Caco-2 (cell line): ENCODE data around the gene AHCYL2. TPM values are rescaled to one million over a fixed set of nuclear protein-coding genes. Genes with fewer than 3 reads are reported as not detected.

Experiments used
- BruUV-seq: library from RNA; stranded (reverse); fragments of 400-500 nt; replicated peaks from 2 replicates; lab custom pipeline; 2021; lab: Mats Ljungman, UMichigan
- CTCF ChIA-PET: fragments of 300-600 bp; sonication (Branson Sonifier 250); formaldehyde crosslinking; loops from one replicate; lab custom pipeline; 2022; ENCODE audit warnings: antibody characterized with exemption; lab: Charles Lee
- POLR2A ChIA-PET: fragments of 300-600 bp; sonication (Branson Sonifier 250); formaldehyde crosslinking; loops from one replicate; lab custom pipeline; 2022; ENCODE audit warnings: antibody characterized with exemption; lab: Charles Lee
- DNase-seq, 2 experiments: peaks; one replicate each; pipeline versions ENCODE4 v3.0.0 to v3.0.0-alpha.2; 2020 to 2022
- H3K27me3 ChIP-seq: replicated peaks from 2 replicates; pipeline ENCODE4 v1.6.0; 2011; ENCODE audit warnings: low read length; ENCODE audit not compliant: control insufficient read depth, insufficient read depth
- H3K36me3 ChIP-seq: 2 replicates; pipeline ENCODE4 v1.5.1; 2011; ENCODE audit warnings: low read length; ENCODE audit not compliant: control insufficient read depth, insufficient read depth
- H3K4me1 ChIP-seq: fragments of 250-450 bp; sonication (Bioruptor Pico); 2 replicates; pipeline ENCODE4 v1.5.1; 2020; ENCODE audit warnings: mild to moderate bottlenecking
- H3K4me3 ChIP-seq: 2 replicates; pipeline ENCODE4 v1.5.1; 2011; ENCODE audit warnings: low read depth, mild to moderate bottlenecking, control low read depth, low read length
- H3K9me3 ChIP-seq: fragments of 250-450 bp; sonication (Bioruptor Pico); 2 replicates; pipeline ENCODE4 v1.5.1; 2020; ENCODE audit warnings: mild to moderate bottlenecking, moderate library complexity
- H3K27ac Mint-ChIP-seq: one replicate; pipeline ENCODE4 v1.8.0; 2022; ENCODE audit warnings: mixed read lengths; ENCODE audit not compliant: unreplicated experiment
- H3K27me3 Mint-ChIP-seq: one replicate; pipeline ENCODE4 v1.8.0; 2022; ENCODE audit warnings: mixed read lengths; ENCODE audit not compliant: insufficient read depth, unreplicated experiment
- H3K36me3 Mint-ChIP-seq: one replicate; pipeline ENCODE4 v1.8.0; 2022; ENCODE audit warnings: mild to moderate bottlenecking, mixed read lengths; ENCODE audit not compliant: insufficient read depth, unreplicated experiment
- H3K4me1 Mint-ChIP-seq: one replicate; pipeline ENCODE4 v1.8.0; 2022; ENCODE audit warnings: low read depth, mixed read lengths; ENCODE audit not compliant: unreplicated experiment
- H3K4me3 Mint-ChIP-seq: one replicate; pipeline ENCODE4 v1.8.0; 2022; ENCODE audit warnings: mild to moderate bottlenecking, moderate library complexity, mixed read lengths; ENCODE audit not compliant: unreplicated experiment
- H3K9me3 Mint-ChIP-seq: one replicate; pipeline ENCODE4 v1.8.0; 2022; ENCODE audit warnings: mixed read lengths; ENCODE audit not compliant: unreplicated experiment
- intact Hi-C: fragments of 100-400 bp; cut with micrococcal nuclease; formaldehyde crosslinking; loops from one replicate; pipeline ENCODE4 v1.10.0; 2022; ENCODE audit not compliant: unreplicated experiment
- total RNA-seq: library from RNA; stranded (reverse); gene quantifications from 2 replicates; pipeline ENCODE4 v1.2.3, GENCODE V29; 2022
- TF ChIP-seq, protein P1 (sequence below), 2 experiments: fragments of 200-600 bp in 1 of 2; IDR thresholded peaks; 1 replicate in 1 of 2; 2 replicates in 1 of 2; pipeline versions ENCODE4 v1.5.1 to v1.8.0; 2011 to 2022; ENCODE audit warnings: antibody characterized with exemption in 1 of 2, control low read depth in 1 of 2, inconsistent platforms in 1 of 2, low read depth in 1 of 2, low read length in 1 of 2, mild to moderate bottlenecking in 1 of 2, moderate library complexity in 1 of 2; ENCODE audit not compliant: insufficient read depth in 1 of 2, severe bottlenecking in 1 of 2, unreplicated experiment in 1 of 2

AHCYL2 gene
- total RNA-seq, 1 experiment from 2014 or later, result 15.8 TPM

DNA sequence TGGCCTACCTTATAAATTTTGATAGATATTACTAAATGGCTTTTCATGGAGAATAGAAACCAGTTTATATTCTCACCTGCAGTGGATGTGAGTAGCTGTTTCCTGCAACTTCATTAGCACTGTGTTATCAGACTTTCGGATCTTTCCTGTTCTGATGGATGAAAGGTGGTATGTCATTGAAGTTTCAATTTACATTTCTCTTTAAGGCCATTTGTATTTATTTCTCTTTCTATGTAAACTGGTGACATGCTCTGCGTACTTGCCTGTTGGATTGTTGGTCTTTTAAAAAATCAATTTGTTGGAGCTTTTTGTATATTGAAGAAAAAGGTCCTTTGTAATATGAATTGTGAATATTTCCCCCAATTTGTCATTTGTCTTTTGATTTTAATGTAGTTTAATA is 113.6 kb downstream of the AHCYL2 start:
- no peaks in the 10 kb centered on the region for H3K36me3 ChIP-seq
- DNase-seq, result no peak
- Mint-ChIP-seq H3K27ac (no peak overlapping the region), H3K27me3 (no peaks in the 10 kb centered on the region), H3K4me1 (peaks cover 12% of the 10 kb centered on the region), H3K4me3 (no peak overlapping the region), H3K9me3 (no peaks in the 10 kb centered on the region), H3K36me3 (no peaks in the 10 kb centered on the region)
- H3K4me1 ChIP-seq, result no peaks in the 10 kb centered on the region
- H3K4me3 ChIP-seq, result no peak overlapping the region
- intact Hi-C loops, result no loop called here
- no peaks in the 10 kb centered on the region for H3K27me3 ChIP-seq
- ChIA-PET CTCF (no interaction called here), POLR2A (no interaction called here)
- BruUV-seq, result no TSS peak
- no peaks in the 10 kb centered on the region for H3K9me3 ChIP-seq
- TF ChIP-seq, protein P1, sequence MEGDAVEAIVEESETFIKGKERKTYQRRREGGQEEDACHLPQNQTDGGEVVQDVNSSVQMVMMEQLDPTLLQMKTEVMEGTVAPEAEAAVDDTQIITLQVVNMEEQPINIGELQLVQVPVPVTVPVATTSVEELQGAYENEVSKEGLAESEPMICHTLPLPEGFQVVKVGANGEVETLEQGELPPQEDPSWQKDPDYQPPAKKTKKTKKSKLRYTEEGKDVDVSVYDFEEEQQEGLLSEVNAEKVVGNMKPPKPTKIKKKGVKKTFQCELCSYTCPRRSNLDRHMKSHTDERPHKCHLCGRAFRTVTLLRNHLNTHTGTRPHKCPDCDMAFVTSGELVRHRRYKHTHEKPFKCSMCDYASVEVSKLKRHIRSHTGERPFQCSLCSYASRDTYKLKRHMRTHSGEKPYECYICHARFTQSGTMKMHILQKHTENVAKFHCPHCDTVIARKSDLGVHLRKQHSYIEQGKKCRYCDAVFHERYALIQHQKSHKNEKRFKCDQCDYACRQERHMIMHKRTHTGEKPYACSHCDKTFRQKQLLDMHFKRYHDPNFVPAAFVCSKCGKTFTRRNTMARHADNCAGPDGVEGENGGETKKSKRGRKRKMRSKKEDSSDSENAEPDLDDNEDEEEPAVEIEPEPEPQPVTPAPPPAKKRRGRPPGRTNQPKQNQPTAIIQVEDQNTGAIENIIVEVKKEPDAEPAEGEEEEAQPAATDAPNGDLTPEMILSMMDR (IDR thresholded peaks at IDR 0.05; ENCODE audit: insufficient read depth in 1 of 2, low read depth in 1 of 2, low read length in 1 of 2, severe bottlenecking in 1 of 2, unreplicated experiment in 1 of 2), result no peak

DNA sequence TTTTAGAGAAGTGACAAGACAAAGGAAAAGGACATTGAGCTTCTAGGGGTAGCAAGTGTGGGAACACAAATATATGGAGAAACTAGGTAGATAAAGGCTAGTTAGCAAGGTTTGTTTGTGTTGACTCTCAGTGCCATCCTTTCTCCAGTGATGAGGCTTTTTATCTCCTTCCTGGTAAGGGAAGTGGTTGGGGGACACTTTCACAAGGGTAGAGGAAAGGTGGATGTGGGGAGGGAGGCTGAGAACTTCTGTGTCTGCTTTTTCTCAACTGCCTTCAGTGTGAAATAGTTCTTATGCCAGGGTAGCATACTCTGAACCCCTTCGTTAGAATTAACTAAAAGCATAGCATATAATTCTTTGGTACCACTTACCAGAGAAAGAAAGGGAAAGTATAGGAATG is 116.4 kb downstream of the AHCYL2 start:
- Mint-ChIP-seq H3K4me3 (no peak overlapping the region), H3K27ac (no peak overlapping the region), H3K9me3 (no peaks in the 10 kb centered on the region), H3K4me1 (peaks cover 20% of the 10 kb centered on the region), H3K36me3 (no peaks in the 10 kb centered on the region), H3K27me3 (no peaks in the 10 kb centered on the region)
- no peaks in the 10 kb centered on the region for H3K4me1 ChIP-seq
- no peaks in the 10 kb centered on the region for H3K9me3 ChIP-seq
- no peaks in the 10 kb centered on the region for H3K36me3 ChIP-seq
- intact Hi-C loops, result no loop called here
- no peak overlapping the region for H3K4me3 ChIP-seq
- TF ChIP-seq, protein P1 (IDR thresholded peaks at IDR 0.05; ENCODE audit: insufficient read depth in 1 of 2, low read depth in 1 of 2, low read length in 1 of 2, severe bottlenecking in 1 of 2, unreplicated experiment in 1 of 2), result no peak
- no peak for DNase-seq
- H3K27me3 ChIP-seq, result no peaks in the 10 kb centered on the region
- no TSS peak for BruUV-seq
- ChIA-PET POLR2A (no interaction called here), CTCF (interaction anchor here (1.0 kb wide), 1 partner anchor 31 kb away, joined by 3 read pairs; no protein-coding TSS in a partner anchor)

DNA sequence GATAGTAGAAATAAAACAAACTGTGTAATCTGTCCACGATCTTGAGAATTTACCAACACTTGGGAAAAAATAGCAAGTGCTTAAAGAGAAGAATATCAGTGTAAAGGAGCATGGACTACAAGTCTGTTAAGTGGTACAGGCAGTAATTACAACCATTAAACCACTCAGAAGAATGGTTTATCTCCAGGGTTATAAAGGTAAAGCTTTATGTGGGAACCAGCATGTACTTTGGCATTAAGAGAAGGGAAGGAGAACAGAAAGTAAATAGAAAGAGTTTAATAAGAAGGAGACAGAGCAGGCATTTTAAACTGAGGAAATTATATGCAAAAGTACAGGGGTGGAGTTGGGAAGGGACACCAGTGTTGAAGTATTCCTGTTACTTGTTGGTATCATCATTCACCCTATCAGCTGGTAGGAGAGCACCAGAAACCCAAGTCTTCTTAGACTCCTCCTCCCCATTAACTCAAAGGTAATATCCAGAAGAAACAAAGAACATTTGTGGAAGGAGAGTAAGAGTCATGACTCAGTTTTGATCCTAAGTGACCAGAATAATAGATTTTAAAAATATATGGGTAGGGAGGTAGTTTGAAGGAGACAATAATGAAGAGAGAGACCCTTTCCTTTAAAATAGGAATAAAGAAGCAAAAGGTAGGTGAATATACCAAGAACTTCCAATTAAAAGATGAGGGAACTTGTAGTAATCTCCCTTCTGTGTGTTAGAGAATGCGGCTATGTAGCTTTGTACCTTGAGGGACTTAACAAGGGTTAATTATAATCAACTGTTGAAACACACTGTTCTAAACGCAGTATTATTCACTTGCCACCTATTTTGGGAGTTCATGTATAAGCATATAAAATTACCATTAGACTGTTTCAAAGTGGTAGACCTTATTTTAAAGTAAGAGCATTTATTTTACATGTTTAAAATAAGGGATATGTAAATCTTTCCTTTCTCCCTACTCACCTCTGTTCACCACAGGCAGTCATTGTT is 117.3 kb downstream of the AHCYL2 start:
- no TSS peak for BruUV-seq
- Mint-ChIP-seq H3K27ac (no peak overlapping the region), H3K9me3 (no peaks in the 10 kb centered on the region), H3K36me3 (no peaks in the 10 kb centered on the region), H3K4me1 (peaks cover 20% of the 10 kb centered on the region), H3K4me3 (no peak overlapping the region), H3K27me3 (no peaks in the 10 kb centered on the region)
- DNase-seq, result no peak
- Histone ChIP-seq H3K36me3 (no peaks in the 10 kb centered on the region), H3K9me3 (no peaks in the 10 kb centered on the region), H3K27me3 (no peaks in the 10 kb centered on the region), H3K4me3 (no peak overlapping the region), H3K4me1 (no peaks in the 10 kb centered on the region)
- ChIA-PET CTCF (interaction anchor here (0.5 to 1.6 kb wide), 14 partner anchors 9 to 373 kb away, joined by 3 to 12 read pairs (median 4); partner anchors contain the start of gene STRIP2), POLR2A (interaction anchor here (0.7 kb wide), 1 partner anchor 8 kb away, joined by 5 read pairs; no protein-coding TSS in a partner anchor)
- intact Hi-C loops, result no loop called here
- TF ChIP-seq, protein P1 (IDR thresholded peaks at IDR 0.05; ENCODE audit: insufficient read depth in 1 of 2, low read depth in 1 of 2, low read length in 1 of 2, severe bottlenecking in 1 of 2, unreplicated experiment in 1 of 2), result no peak
